ENCODE results near the gene EBI3.
"Not testable (repeated sequence)": the region's sequence is repeated elsewhere in the genome, so short reads cannot be mapped to it uniquely, and the experiment has no call there.

- TF ChIP-seq EZH2 (IDR thresholded peaks at IDR 0.05; ENCODE audit: low read depth); CTCF (conservative IDR thresholded peaks at IDR 0.05): not testable (repeated sequence)
These were observed 45.0 kb downstream of the EBI3 start for GRCh38 chr19:4274321-4274686.

Measured in PC-9 (cell line).